ENCODE measurements around the gene FNTB.
A peak's percentile ranks its signal among the peaks of the same experiment; 100 is the strongest.

FNTB gene

GRCh38 chr14:64953310-64953654 is 33.4 kb upstream of the FNTB start:
- DNase-seq (ENCODE audit: low read depth): no peak

GRCh38 chr14:64953661-64954060 is 33.0 kb upstream of the FNTB start:
- no peak for DNase-seq (ENCODE audit: low read depth)

GRCh38 chr14:64954491-64955240 is 32.0 kb upstream of the FNTB start:
- no peak for DNase-seq (ENCODE audit: low read depth)

DNA sequence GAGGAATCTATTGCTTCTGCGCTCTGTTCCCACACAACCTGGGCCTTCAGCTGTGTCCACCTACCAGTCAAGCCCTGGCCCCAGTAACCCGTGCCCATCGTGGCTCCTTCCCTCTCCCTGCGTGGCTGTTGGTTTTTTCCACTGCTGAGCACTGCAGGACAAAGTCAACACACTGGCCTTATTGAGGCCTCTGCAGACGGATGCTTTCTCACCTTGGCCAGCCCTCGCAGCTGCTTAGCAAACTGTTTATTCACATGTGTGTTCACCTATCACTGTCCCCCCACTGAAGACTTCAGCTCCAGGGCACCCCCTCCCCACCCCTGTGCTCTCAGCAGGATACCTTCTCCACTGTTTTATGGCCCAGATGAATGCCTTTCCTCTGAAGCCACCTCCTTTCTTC is 31.4 kb upstream of the FNTB start:
- no peak for DNase-seq (ENCODE audit: low read depth)

GRCh38 chr14:64956697-64957406 is 29.8 kb upstream of the FNTB start:
- no peak for DNase-seq (ENCODE audit: low read depth)

GRCh38 chr14:64958201-64958600 is 28.5 kb upstream of the FNTB start:
- no peak for DNase-seq (ENCODE audit: low read depth)

- no peak for DNase-seq (ENCODE audit: low read depth)
Measured at GRCh38 chr14:64958743-64959142, 28.0 kb upstream of the FNTB start.

GRCh38 chr14:64960762-64961276 is 25.9 kb upstream of the FNTB start:
- DNase-seq (ENCODE audit: low read depth): no peak

DNA sequence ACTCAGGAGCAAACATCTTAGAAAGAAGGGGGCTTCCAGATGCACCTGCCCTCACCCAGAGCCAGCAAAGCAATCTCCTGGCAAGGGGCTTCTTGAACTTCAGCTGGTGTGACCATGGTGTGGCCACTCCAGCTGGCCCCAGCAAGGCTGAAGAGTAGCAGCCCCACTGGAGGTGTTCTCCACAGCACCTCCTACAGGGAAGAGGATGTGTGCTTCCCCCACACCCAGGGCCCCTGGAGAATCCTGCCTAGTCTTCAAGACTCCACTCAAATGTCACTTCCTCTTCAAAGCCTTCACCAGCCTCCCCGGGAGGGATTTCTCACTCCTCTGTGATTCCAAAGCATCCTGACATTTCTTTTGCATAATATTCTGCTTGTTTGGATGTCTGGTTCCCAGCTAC is 23.1 kb upstream of the FNTB start:
- no peak for DNase-seq (ENCODE audit: low read depth)

- DNase-seq (ENCODE audit: low read depth): no peak
Measured at GRCh38 chr14:64965356-64966000, 21.2 kb upstream of the FNTB start.

DNA sequence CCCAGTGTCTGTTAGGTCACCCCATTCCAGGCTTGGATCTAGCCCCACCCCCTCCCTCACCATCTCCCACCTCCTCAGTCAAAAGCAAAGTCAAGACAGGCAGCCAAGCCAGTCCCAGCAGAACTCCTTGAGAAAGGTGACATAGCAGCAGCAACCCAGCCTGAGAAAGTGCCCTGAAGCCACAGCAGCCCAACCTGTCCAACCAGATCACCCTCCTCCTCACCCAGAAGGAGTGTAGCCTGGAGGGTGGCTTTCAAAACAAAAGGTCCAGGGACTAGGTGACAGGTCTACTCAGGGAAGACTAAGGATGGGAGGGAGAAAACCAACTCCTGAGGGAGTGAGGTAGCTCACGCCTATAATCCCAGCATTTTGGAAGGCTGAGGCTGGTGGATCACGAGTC is 19.7 kb upstream of the FNTB start:
- DNase-seq (ENCODE audit: low read depth): no peak

GRCh38 chr14:64968167-64968566 is 18.5 kb upstream of the FNTB start:
- DNase-seq (ENCODE audit: low read depth): no peak

DNA sequence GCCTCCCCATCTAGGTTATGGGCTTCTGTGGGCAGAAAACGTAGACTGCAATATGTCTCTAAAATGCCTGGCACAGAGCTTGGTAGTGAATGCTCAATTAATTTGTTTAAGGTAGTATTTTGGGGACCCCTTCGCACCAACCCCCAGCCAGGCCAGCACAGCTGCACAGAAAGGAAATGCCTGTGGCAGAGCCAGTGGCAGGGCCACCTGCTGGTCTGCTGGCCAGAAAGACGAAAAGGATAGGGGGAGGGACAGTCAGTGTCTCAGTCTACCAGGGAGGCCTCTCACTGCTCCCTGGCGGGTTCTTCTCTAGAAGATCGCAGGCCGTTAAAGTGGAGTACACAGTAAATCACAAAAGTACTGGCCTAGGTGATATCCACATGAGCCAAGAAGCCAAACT is 18.0 kb upstream of the FNTB start:
- DNase-seq (ENCODE audit: low read depth): no peak

- DNase-seq (ENCODE audit: low read depth): no peak
Measured at GRCh38 chr14:64970041-64970440, 16.7 kb upstream of the FNTB start.

GRCh38 chr14:64970776-64971477 is 15.8 kb upstream of the FNTB start:
- DNase-seq (ENCODE audit: low read depth): no peak

- no peak for DNase-seq (ENCODE audit: low read depth)
Measured at GRCh38 chr14:64971491-64971942, 15.2 kb upstream of the FNTB start.

GRCh38 chr14:64971943-64972791 is 14.5 kb upstream of the FNTB start, which contains the start of gene RAB15:
Gene RAB15, minus strand, starts transcription at chr14:64972336. Its CDS starts 260 bp downstream, at chr14:64972076.
- DNase-seq (ENCODE audit: low read depth): peak; percentile 22

DNA sequence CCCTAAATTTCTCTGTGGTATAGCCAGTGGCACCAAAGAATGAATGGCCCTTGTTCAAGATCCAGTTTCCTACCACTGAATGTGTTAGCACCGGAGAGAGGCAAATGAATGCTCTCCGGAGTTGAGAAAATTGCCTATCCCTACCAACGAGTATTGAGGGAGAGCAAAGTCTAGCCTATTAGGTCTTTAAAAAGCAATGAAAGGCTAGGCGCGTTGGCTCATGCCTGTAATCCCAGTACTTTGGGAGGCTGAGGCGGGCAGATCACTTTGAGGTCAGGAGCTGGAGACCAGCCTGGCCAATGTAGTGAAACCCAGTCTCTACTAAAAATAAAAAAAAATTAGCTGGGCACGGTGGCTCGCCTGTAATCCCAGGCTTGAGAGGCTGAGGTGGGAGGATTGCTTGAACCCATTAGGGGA is 13.7 kb upstream of the FNTB start:
- DNase-seq (ENCODE audit: low read depth): no peak

- DNase-seq (ENCODE audit: low read depth): no peak
Measured at GRCh38 chr14:64973826-64974225, 12.9 kb upstream of the FNTB start.

GRCh38 chr14:64974563-64974962 is 12.1 kb upstream of the FNTB start:
- no peak for DNase-seq (ENCODE audit: low read depth)

GRCh38 chr14:64979336-64980074 is 7.2 kb upstream of the FNTB start:
- DNase-seq (ENCODE audit: low read depth): no peak
